ENCODE data around the gene NEUROG2.
"Not testable (repeated sequence)": the region's sequence is repeated elsewhere in the genome, so short reads cannot be mapped to it uniquely, and the experiment has no call there.

NEUROG2 gene

GRCh38 chr4:112520598-112521122 lies 4.7 kb upstream of the NEUROG2 start:
- DNase-seq = no peak

- no peak for DNase-seq
Measured at GRCh38 chr4:112519689-112520597, 4.0 kb upstream of the NEUROG2 start.

GRCh38 chr4:112518675-112519074 lies 2.7 kb upstream of the NEUROG2 start:
- no peak for DNase-seq

GRCh38 chr4:112517911-112518310 lies 1.9 kb upstream of the NEUROG2 start:
- no peak for DNase-seq

- no peak for DNase-seq
Measured at GRCh38 chr4:112517067-112517634, 1.2 kb upstream of the NEUROG2 start.

GRCh38 chr4:112516471-112517066 lies 589 bp upstream of the NEUROG2 start:
- no peak for DNase-seq

- DNase-seq = peak; percentile 48
Measured at GRCh38 chr4:112515198-112516065, 548 bp downstream of the NEUROG2 start.

GRCh38 chr4:112514647-112515197 lies 1.3 kb downstream of the NEUROG2 start:
- DNase-seq = no peak

- no peak for DNase-seq
Measured at GRCh38 chr4:112513971-112514646, 1.9 kb downstream of the NEUROG2 start.

- DNase-seq = no peak
Measured at GRCh38 chr4:112511803-112512118, 4.2 kb downstream of the NEUROG2 start.

- no peak for DNase-seq
Measured at GRCh38 chr4:112511093-112511802, 4.7 kb downstream of the NEUROG2 start.

GRCh38 chr4:112510291-112511092 lies 5.5 kb downstream of the NEUROG2 start:
- DNase-seq = no peak

GRCh38 chr4:112509243-112510141 lies 6.5 kb downstream of the NEUROG2 start:
- DNase-seq = no peak

GRCh38 chr4:112508356-112508755 lies 7.6 kb downstream of the NEUROG2 start:
- no peak for DNase-seq

- DNase-seq = no peak
Measured at GRCh38 chr4:112504807-112505206, 11.2 kb downstream of the NEUROG2 start.

GRCh38 chr4:112502871-112503270 lies 13.1 kb downstream of the NEUROG2 start:
- DNase-seq = no peak

- no peak for DNase-seq
Measured at GRCh38 chr4:112492321-112492720, 23.7 kb downstream of the NEUROG2 start.

- DNase-seq = not testable (repeated sequence)
Measured at GRCh38 chr4:112490808-112491207, 25.2 kb downstream of the NEUROG2 start.

GRCh38 chr4:112485930-112486329 lies 30.1 kb downstream of the NEUROG2 start:
- no peak for DNase-seq

Data from activated CD4-positive, alpha-beta T cell treated with anti-CD3 and anti-CD28 coated beads, Interleukin-2, Interleukin-6, amounts not matched to agents 100 ng/mL and 50 ng/mL, durations not matched to agents 16 hours and 8 hours (primary cell).